Duodenal mucosa (tissue), 2 donors: ENCODE measurements around the gene PTPRN2.
"Not testable (repeated sequence)": the region's sequence is repeated elsewhere in the genome, so short reads cannot be mapped to it uniquely, and the experiment has no call there.

ENCODE experiments used
- H3K27ac ChIP-seq: one replicate; pipeline ENCODE4 v1.7.0; 2013; ENCODE audit warnings: low read depth, low read length
- H3K27me3 ChIP-seq, 2 donors: one replicate each; pipeline ENCODE4 v1.7.0; 2013; ENCODE audit warnings: low read length in 2 of 2, control low read depth in 1 of 2; ENCODE audit not compliant: insufficient read depth in 2 of 2, control insufficient read depth in 1 of 2
- H3K36me3 ChIP-seq, 2 donors: one replicate each; pipeline ENCODE4 v1.7.0; 2013; ENCODE audit warnings: low read length in 2 of 2, control low read depth in 1 of 2; ENCODE audit not compliant: insufficient read depth in 2 of 2, control insufficient read depth in 1 of 2
- H3K4me1 ChIP-seq, 2 donors: one replicate each; pipeline ENCODE4 v1.7.0; 2013; ENCODE audit warnings: low read length in 2 of 2, control low read depth in 1 of 2; ENCODE audit not compliant: insufficient read depth in 2 of 2, control insufficient read depth in 1 of 2
- H3K4me3 ChIP-seq, 2 donors: one replicate each; pipeline ENCODE4 v1.7.0; 2013; ENCODE audit warnings: low read length in 2 of 2, low read depth in 1 of 2
- H3K9ac ChIP-seq, 2 donors: one replicate each; pipeline ENCODE4 v1.7.0; 2013; ENCODE audit warnings: low read length in 2 of 2, low read depth in 1 of 2
- H3K9me3 ChIP-seq, 2 donors: one replicate each; pipeline ENCODE4 v1.7.0; 2013; ENCODE audit warnings: low read length in 2 of 2, control low read depth in 1 of 2; ENCODE audit not compliant: control insufficient read depth in 1 of 2

Gene PTPRN2

GRCh38 chr7:157849341-157849596, 738.4 kb downstream of the PTPRN2 start:
- no peak overlapping the region for H3K9ac ChIP-seq
- peaks cover 0 to 9% of the 10 kb centered on the region in 2 donors for H3K4me1 ChIP-seq
- no peaks in the 10 kb centered on the region for H3K36me3 ChIP-seq
- H3K27ac ChIP-seq = no peak overlapping the region
- H3K9me3 ChIP-seq = no peaks in the 10 kb centered on the region
- no peaks in the 10 kb centered on the region for H3K27me3 ChIP-seq
- no peak overlapping the region for H3K4me3 ChIP-seq

GRCh38 chr7:157848508-157849340, 738.9 kb downstream of the PTPRN2 start:
- H3K4me3 ChIP-seq = no peak overlapping the region
- no peaks in the 10 kb centered on the region for H3K27me3 ChIP-seq

GRCh38 chr7:157847756-157848487, 739.7 kb downstream of the PTPRN2 start:
- H3K4me3 ChIP-seq, H3K36me3 ChIP-seq, H3K9me3 ChIP-seq, H3K27ac ChIP-seq, H3K9ac ChIP-seq, H3K4me1 ChIP-seq, H3K27me3 ChIP-seq: not testable (repeated sequence)

More at GRCh38 chr7:157848508-157849340, 738.9 kb downstream of the PTPRN2 start:
- Histone ChIP-seq H3K36me3 (no peaks in the 10 kb centered on the region), H3K9ac (no peak overlapping the region), H3K4me1 (peaks cover 0 to 4% of the 10 kb centered on the region in 2 donors), H3K9me3 (no peaks in the 10 kb centered on the region), H3K27ac (no peak overlapping the region)

DNA sequence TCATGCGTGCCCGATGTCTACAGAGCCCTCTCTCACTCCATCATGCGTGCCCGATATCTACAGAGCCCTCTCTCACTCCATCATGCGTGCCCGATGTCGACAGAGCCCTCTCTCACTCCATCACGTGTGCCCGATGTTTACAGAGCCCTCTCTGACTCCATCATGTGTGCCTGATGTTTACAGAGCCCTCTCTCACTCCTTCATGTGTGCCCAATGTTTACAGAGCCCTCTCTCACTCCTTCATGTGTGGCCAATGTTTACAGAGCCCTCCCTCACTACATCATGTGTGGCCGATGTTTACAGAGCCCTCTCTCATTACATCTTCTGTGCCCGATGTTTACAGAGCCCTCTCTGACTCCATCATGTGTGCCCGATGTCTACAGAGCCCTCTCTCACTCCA, 740.9 kb downstream of the PTPRN2 start:
- H3K36me3 ChIP-seq, H3K27me3 ChIP-seq, H3K9me3 ChIP-seq, H3K4me3 ChIP-seq, H3K27ac ChIP-seq, H3K4me1 ChIP-seq, H3K9ac ChIP-seq: not testable (repeated sequence)

DNA sequence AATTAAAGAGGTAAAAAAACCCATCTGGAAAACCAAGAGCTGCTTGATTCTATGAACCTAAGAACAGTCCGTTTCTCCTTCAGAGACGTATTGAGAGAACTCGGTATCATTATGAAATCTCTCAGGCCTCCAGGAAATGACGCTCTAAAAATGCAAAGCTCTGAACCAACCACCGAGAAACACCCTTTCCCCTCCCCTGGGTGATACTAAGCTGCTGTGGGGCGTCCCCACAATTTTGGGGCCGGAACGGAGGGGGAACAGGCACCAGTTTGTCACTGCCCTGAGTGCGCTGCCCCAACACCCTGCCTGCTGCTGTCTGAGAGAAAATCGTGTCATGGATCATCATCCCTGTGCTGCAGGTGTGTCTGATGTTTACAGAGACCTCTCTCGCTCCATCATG, 741.4 kb downstream of the PTPRN2 start:
- H3K4me3 ChIP-seq = no peak overlapping the region
- no peaks in the 10 kb centered on the region for H3K9me3 ChIP-seq
- H3K27me3 ChIP-seq = no peaks in the 10 kb centered on the region

DNA sequence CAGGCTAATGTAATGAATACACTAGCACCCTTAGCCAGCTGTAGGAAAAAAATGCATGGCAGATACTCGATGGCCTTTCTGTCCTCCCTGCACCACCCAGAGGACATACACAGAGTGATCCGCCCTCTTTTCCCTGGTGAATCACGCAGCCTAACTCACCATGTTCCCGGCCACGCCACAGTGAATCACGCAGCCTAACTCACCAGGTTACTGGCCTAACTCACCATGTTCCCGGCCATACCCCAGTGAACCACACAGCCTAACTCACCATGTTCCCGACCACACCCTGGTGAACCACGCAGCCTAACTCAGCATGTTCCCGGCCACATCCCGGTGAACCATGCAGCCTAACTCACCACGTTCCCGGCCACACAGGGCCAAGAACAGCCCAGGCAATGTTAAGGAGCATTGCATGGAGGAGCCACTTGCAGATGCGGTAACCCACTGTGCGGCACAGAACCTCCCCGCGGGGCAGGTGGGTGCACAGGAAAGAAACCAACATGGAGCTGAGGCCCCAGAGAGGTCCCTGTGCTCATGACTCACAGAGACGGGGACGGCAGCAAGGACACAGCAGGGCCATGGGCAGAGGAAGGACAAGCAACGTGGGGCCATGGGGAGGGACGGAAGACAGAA, 742.3 kb downstream of the PTPRN2 start:
- Histone ChIP-seq H3K27me3 (no peaks in the 10 kb centered on the region), H3K36me3 (no peaks in the 10 kb centered on the region), H3K4me1 (no peaks in the 10 kb centered on the region), H3K27ac (no peak overlapping the region), H3K9me3 (peaks cover under 1 to 3% of the 10 kb centered on the region in 2 donors), H3K9ac (no peak overlapping the region), H3K4me3 (no peak overlapping the region)

More for the DNA sequence above, 741.4 kb downstream of the PTPRN2 start:
- no peak overlapping the region for H3K27ac ChIP-seq
- no peaks in the 10 kb centered on the region for H3K36me3 ChIP-seq
- peaks cover 0 to 1% of the 10 kb centered on the region in 2 donors for H3K4me1 ChIP-seq
- H3K9ac ChIP-seq = no peak overlapping the region

GRCh38 chr7:157844611-157845010, 743.0 kb downstream of the PTPRN2 start:
- Histone ChIP-seq H3K9ac (no peak overlapping the region), H3K4me3 (no peak overlapping the region), H3K4me1 (no peaks in the 10 kb centered on the region), H3K27me3 (no peaks in the 10 kb centered on the region), H3K27ac (no peak overlapping the region), H3K9me3 (peaks cover 8 to 10% of the 10 kb centered on the region in 2 donors), H3K36me3 (no peaks in the 10 kb centered on the region)

- H3K36me3 ChIP-seq = no peaks in the 10 kb centered on the region
- H3K9ac ChIP-seq = no peak overlapping the region
- peaks cover 9 to 15% of the 10 kb centered on the region in 2 donors for H3K9me3 ChIP-seq
- H3K27ac ChIP-seq = no peak overlapping the region
- H3K4me1 ChIP-seq = no peaks in the 10 kb centered on the region
- no peaks in the 10 kb centered on the region for H3K27me3 ChIP-seq
- no peak overlapping the region for H3K4me3 ChIP-seq
These were observed 743.5 kb downstream of the PTPRN2 start for GRCh38 chr7:157844141-157844540.

- Histone ChIP-seq H3K36me3 (no peaks in the 10 kb centered on the region), H3K27me3 (no peaks in the 10 kb centered on the region), H3K4me3 (no peak overlapping the region), H3K9me3 (peaks cover 9 to 17% of the 10 kb centered on the region in 2 donors), H3K4me1 (no peaks in the 10 kb centered on the region), H3K9ac (no peak overlapping the region), H3K27ac (no peak overlapping the region)
These were observed 744.1 kb downstream of the PTPRN2 start for GRCh38 chr7:157843336-157844140.
